GM18499 (cell line): ENCODE measurements around the gene BBLN.

Experiments
- ATAC-seq: cut with Tn5 transposase; IDR thresholded peaks from one replicate; pipeline ENCODE4 v1.9.1; 2021; ENCODE audit warnings: moderate number of reproducible peaks; ENCODE audit not compliant: insufficient read depth, unreplicated experiment

BBLN gene

GRCh38 chr9:128206916-128207910 lies 47.1 kb downstream of the BBLN start:
- ATAC-seq = no peak

GRCh38 chr9:128208386-128208785 lies 48.3 kb downstream of the BBLN start:
- no peak for ATAC-seq

DNA sequence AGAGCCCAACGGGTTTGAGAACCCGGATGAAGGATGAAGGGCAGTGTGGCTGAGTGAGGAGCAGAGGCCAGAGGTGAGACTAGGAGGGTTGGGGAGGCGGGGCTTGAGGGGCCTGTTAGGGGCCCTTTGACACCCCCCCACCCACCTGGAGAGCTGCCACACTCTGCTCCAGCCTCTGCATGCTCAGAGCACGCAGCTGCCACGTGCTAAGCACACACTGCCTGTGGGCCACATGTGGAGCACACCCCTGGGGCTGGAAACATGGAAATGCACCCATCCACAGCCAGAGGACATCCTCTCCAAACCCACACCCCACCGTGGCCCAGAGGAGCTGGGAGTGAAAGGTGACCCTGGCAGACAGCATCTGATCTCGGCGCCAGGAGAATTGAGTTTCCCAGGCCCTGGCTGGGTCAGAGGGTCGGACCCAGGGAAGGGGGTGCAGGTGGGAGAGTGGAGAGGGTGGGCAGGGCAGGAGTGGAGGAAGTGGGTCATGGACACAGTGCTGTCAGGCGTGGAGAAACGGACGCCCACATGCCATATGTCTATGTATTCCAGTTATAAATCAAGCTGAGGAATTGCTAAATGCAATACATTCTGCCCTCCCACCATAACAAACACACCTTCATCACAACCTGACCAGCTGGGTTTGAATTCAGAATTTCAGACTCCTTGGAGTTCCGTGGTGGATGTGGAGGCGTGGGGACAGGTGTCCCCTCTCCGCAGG lies 49.0 kb downstream of the BBLN start:
- no peak for ATAC-seq

DNA sequence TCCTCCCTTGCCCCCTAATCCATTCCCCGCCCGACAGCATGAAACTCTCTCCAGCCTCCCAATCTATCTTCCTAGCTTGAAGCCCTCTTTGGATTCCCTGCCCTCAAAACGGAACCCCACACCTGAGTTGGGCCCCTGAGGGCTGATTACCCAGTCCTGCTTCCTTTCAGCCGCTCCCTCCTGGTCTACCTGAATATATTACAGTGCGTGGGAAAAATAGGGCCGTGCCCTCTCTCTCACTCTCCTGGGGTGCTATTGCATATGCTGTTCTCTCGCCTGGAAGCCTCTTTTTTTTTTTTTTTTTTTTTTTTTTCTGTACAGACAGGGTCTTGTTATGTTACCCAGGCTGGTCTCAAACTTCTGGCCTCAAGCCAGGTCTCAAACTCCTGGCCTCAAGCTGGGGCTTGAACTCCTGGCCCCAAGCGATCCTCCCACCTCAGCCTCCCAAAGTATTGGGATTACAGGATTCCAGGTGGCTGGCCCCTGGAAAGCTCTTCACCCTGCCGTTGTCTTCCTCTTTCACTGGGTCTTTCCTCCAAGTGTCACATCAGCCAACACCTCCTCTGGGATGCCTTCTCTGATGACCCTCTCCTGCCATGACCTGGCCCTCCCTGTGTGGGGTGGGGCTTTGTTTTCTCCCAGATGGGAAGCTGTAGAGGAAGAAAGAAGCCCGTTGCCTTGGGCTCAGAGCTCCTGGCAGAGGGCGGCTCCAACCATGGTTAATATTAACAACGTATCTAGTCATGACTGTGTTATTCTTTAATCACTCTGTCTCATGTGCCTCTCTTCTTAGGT lies 51.3 kb downstream of the BBLN start:
- no peak for ATAC-seq

- ATAC-seq = no peak
These were observed 51.9 kb downstream of the BBLN start for GRCh38 chr9:128211981-128212281.
